ENCODE measurements around the gene SIM1. TPM values are rescaled to one million over a fixed set of nuclear protein-coding genes. Genes with fewer than 3 reads are reported as not detected.

The SIM1 gene
- total RNA-seq, 1 experiment from 2014 or later = 1.6 TPM

- DNase-seq (ENCODE audit: low read depth in 1 of 2, low spot score in 2 of 2) = no peak
- Histone ChIP-seq H3K27me3 (replicated peaks) (no peaks in the 10 kb centered on the region; the same call in 1 of the 2 replicates), H3K9me3 (replicated peaks) (no peaks in the 10 kb centered on the region), H3K4me1 (replicated peaks) (no peaks in the 10 kb centered on the region; the same call in 1 of the 2 replicates), H3K27ac (no peak overlapping the region), H3K36me3 (no peaks in the 10 kb centered on the region), H3K4me3 (no peak overlapping the region)
Observed at GRCh38 chr6:100484474-100484873, 19.8 kb upstream of the SIM1 start.

GRCh38 chr6:100482698-100483097 lies 18.0 kb upstream of the SIM1 start:
- Histone ChIP-seq H3K9me3 (replicated peaks) (no peaks in the 10 kb centered on the region), H3K27me3 (replicated peaks) (no peaks in the 10 kb centered on the region; the same call in 1 of the 2 replicates), H3K27ac (no peak overlapping the region), H3K4me3 (no peak overlapping the region), H3K36me3 (no peaks in the 10 kb centered on the region), H3K4me1 (replicated peaks) (no peaks in the 10 kb centered on the region; the same call in 1 of the 2 replicates)
- DNase-seq (ENCODE audit: low read depth in 1 of 2, low spot score in 2 of 2) = no peak

GRCh38 chr6:100479179-100480035 lies 14.7 kb upstream of the SIM1 start:
- Histone ChIP-seq H3K4me1 (replicated peaks) (no peaks in the 10 kb centered on the region; the same call in none of the 2 replicates), H3K27me3 (replicated peaks) (no peaks in the 10 kb centered on the region), H3K9me3 (replicated peaks) (no peaks in the 10 kb centered on the region), H3K36me3 (no peaks in the 10 kb centered on the region), H3K27ac (no peak overlapping the region), H3K4me3 (no peak overlapping the region)
- peak in 1 of 2 experiments; percentile 62 for DNase-seq (ENCODE audit: low read depth in 1 of 2, low spot score in 2 of 2)

- Histone ChIP-seq H3K4me3 (no peak overlapping the region), H3K27me3 (replicated peaks) (no peaks in the 10 kb centered on the region), H3K27ac (no peak overlapping the region), H3K4me1 (replicated peaks) (peaks cover 28% of the 10 kb centered on the region), H3K9me3 (replicated peaks) (no peaks in the 10 kb centered on the region), H3K36me3 (no peaks in the 10 kb centered on the region)
- DNase-seq (ENCODE audit: low read depth in 1 of 2, low spot score in 2 of 2) = no peak
Observed at GRCh38 chr6:100475554-100476320, 11.0 kb upstream of the SIM1 start.

DNA sequence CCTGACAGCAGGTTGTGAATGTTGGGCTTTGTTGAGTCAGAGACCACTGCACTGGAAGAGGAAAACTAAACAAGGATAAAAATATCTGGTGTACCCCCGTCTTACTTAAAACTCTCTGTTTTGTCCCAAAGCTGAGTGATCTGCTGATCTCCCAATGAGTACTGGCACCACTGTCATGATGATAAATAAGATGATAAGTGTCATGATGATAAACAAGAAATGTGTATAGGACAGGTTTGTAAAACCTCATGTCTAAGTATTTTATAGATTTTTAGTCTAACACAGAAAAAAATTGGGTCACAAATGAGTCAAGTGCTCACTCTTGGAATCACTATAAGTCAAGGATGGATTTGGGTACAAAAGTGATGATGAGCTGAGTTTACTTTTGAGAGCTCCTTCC lies 8.5 kb upstream of the SIM1 start:
- Histone ChIP-seq H3K4me1 (replicated peaks) (peaks cover 30% of the 10 kb centered on the region), H3K9me3 (replicated peaks) (no peaks in the 10 kb centered on the region), H3K27ac (no peak overlapping the region), H3K4me3 (no peak overlapping the region), H3K27me3 (replicated peaks) (no peaks in the 10 kb centered on the region), H3K36me3 (no peaks in the 10 kb centered on the region)
- no peak for DNase-seq (ENCODE audit: low read depth in 1 of 2, low spot score in 2 of 2)

- Histone ChIP-seq H3K36me3 (no peaks in the 10 kb centered on the region), H3K9me3 (replicated peaks) (no peaks in the 10 kb centered on the region), H3K27me3 (replicated peaks) (no peaks in the 10 kb centered on the region), H3K27ac (peak overlapping the region; percentile 11; the same call in 1 of the 2 replicates), H3K4me1 (replicated peaks) (peaks cover 30% of the 10 kb centered on the region), H3K4me3 (no peak overlapping the region)
- peak in 1 of 2 experiments; percentile 62 for DNase-seq (ENCODE audit: low read depth in 1 of 2, low spot score in 2 of 2)
Observed at GRCh38 chr6:100472674-100473073, 8.0 kb upstream of the SIM1 start.

DNA sequence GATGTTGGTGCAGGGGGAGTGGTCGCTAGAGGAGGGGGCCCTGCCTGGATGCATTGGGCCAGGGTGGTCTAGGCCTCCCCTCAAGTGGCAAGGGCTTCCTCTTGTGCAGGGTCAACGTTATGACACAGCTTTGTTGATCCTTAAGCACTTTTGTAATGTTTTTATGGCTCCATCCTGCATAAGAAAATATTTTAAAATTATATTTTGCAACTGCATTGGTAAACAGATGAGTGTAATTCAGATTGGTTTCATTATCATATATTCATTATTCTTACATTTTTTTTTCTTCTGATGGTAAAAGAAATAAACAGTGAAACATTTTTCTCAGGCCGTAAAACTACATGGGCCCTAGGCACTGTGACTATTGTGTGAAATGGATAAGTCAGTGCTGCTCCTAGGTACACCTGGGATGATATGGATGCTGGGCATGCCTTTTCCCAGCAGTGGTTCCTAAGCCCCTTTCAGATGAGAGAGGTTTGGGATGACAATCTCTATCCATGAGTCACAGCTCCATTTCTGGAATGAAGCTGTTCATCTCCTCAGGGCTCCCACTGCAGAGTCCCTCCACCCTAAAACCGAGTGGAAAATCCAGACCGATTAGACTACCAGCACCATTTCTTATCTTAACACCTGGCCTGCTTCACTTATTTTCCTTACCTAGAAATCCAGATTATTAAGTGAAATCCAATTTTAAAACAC lies 5.8 kb upstream of the SIM1 start:
- no peaks in the 10 kb centered on the region for H3K27me3 ChIP-seq (replicated peaks)
- peaks cover 33% of the 10 kb centered on the region for H3K4me1 ChIP-seq (replicated peaks)
- no peak overlapping the region for H3K27ac ChIP-seq
- H3K9me3 ChIP-seq (replicated peaks) = no peaks in the 10 kb centered on the region
- no peaks in the 10 kb centered on the region for H3K36me3 ChIP-seq
- DNase-seq (ENCODE audit: low read depth in 1 of 2, low spot score in 2 of 2) = no peak
- H3K4me3 ChIP-seq = no peak overlapping the region

- H3K4me3 ChIP-seq = no peak overlapping the region
- H3K27me3 ChIP-seq (replicated peaks) = no peaks in the 10 kb centered on the region
Observed at GRCh38 chr6:100469101-100469859, 4.6 kb upstream of the SIM1 start.

DNA sequence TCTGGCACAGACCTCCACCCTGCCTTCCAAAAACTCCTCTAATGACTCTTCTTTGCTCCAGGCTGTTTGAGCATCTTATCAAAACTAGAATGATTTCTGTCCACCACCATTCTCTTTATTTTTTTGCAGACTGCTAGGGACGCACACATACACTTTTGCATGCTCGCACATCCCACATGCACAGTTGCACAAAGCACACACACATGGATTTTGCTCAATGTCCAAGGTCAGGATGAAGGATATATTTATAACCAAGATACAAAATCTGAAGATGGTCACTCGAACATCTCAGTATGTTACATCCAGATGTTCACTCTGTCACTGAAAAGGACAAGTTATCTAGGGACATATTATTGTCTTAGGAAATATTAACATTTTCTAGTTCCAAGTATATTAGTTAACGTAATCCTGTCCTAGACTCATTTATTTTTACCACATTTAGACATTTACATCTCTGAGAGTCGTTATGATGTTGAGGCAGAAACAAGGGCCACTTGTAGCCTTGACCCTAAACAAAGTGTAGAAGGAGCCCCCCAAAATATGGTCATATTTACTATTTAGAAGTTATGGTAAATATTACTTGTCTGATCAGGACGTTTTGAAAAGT lies 3.4 kb upstream of the SIM1 start:
- no peaks in the 10 kb centered on the region for H3K9me3 ChIP-seq (replicated peaks)
- no peak overlapping the region for H3K27ac ChIP-seq
- no peaks in the 10 kb centered on the region for H3K27me3 ChIP-seq (replicated peaks)
- H3K36me3 ChIP-seq = no peaks in the 10 kb centered on the region
- H3K4me3 ChIP-seq = no peak overlapping the region
- peaks cover 34% of the 10 kb centered on the region for H3K4me1 ChIP-seq (replicated peaks)
- no peak for DNase-seq (ENCODE audit: low read depth in 1 of 2, low spot score in 2 of 2)

More at GRCh38 chr6:100469101-100469859, 4.6 kb upstream of the SIM1 start:
- Histone ChIP-seq H3K36me3 (no peaks in the 10 kb centered on the region), H3K9me3 (replicated peaks) (no peaks in the 10 kb centered on the region), H3K4me1 (replicated peaks) (peaks cover 35% of the 10 kb centered on the region), H3K27ac (no peak overlapping the region)
- DNase-seq (ENCODE audit: low read depth in 1 of 2, low spot score in 2 of 2) = no peak

DNA sequence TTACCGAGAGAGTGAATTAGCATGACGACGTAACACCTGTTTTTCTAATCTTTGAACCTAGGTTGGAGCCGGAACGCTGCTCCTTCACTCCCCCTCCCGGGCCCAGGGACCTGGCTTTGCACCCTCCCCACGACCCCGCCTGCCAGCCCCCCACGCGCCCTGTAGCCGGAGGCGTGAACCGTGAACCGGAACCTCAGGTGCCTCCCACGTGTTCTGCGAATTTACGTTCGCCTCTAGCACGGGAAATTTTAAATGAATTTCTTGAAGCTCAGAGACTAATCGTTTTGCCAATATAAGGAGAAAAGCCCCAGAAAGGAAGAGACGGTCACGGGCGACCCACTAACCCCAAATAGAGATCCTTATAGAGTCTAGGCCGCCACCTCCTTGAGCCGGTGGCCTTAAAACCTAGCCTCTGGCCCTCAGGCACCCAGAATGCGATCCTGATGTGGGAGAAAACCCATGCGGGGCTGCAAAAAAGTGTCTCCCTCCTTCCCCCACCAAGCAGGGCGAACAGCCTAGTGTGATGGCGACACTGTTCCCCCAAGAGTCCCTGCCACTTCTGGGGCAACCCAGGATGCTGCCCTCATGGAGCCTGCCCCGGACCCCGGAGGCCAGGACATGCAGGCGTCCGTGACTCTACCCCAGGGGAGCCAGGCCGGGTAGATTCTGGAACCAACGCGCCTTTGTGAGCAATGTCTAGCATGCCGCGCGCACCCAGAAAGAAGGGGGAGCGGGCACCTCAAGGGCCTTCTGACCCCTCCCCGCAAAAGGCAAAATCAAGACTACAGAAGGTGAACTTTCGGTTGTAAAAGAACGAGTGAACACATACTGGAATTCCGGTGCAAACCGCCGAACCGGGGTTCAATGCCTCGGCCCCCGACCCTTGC lies 2.7 kb upstream of the SIM1 start:
- H3K27me3 ChIP-seq (replicated peaks) = no peaks in the 10 kb centered on the region
- H3K4me1 ChIP-seq (replicated peaks) = peaks cover 31% of the 10 kb centered on the region
- no peaks in the 10 kb centered on the region for H3K36me3 ChIP-seq
- H3K9me3 ChIP-seq (replicated peaks) = no peaks in the 10 kb centered on the region
- H3K4me3 ChIP-seq = no peak overlapping the region
- DNase-seq (ENCODE audit: low read depth in 1 of 2, low spot score in 2 of 2) = no peak
- no peak overlapping the region for H3K27ac ChIP-seq

DNA sequence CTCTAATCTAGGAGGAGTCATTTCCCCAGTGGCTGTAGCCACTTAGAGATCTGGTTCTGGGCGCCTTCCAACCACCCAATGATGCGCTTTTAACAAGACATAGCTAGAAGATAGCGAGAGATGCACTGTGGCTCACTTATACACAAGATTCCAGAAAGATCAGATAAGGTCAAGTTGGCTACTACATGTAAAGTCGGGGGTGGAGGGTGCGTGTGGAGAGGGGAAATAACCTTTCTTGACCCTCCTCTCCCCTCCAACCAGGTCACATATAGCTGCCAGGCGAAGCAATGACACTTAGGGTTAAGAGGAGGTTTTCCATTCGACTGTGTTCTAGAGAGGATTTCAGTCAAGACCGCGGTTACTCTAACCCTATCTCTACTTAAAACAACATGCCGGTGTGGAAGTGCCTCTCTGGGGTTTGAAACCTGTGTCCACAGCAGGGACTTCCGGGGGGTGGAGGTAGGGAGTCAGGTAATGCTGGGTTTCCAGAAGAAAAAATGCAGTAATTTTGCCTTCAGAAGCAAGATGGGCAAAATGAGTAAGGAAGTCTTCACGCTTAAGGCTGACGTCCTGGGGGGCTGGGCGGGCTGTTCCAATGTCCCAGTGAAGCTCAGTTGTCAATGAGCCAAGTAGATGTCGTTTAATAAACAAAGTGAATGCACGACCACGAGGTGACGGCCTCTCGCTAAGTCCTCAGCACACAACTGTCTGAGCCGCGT lies 1.8 kb upstream of the SIM1 start:
- no peaks in the 10 kb centered on the region for H3K27me3 ChIP-seq (replicated peaks)
- no peaks in the 10 kb centered on the region for H3K36me3 ChIP-seq

More for the DNA sequence above, 1.8 kb upstream of the SIM1 start:
- no peaks in the 10 kb centered on the region for H3K9me3 ChIP-seq (replicated peaks)
- no peak for DNase-seq (ENCODE audit: low read depth in 1 of 2, low spot score in 2 of 2)
- peaks cover 29% of the 10 kb centered on the region for H3K4me1 ChIP-seq (replicated peaks)
- no peak overlapping the region for H3K4me3 ChIP-seq
- no peak overlapping the region for H3K27ac ChIP-seq

All from SJSA1 (cell line).